MM.1S (cell line): Measurements from ENCODE around the gene RALGDS.

Source experiments
- DNase-seq: peaks from one replicate; pipeline ENCODE4 v3.0.0-alpha.2; 2015
- H2AFZ ChIP-seq: fragments of 300-600 bp; sonication (generic); 2 replicates; pipeline ENCODE4 v1.6.0; 2016; ENCODE audit warnings: antibody characterized with exemption, low read length
- H3F3A ChIP-seq: fragments of 300-600 bp; sonication (generic); 2 replicates; pipeline ENCODE4 v1.6.1; 2016; ENCODE audit warnings: mild to moderate bottlenecking, antibody characterized with exemption, low read length, moderate library complexity, mixed read lengths; ENCODE audit not compliant: insufficient read depth
- H3K27ac ChIP-seq: fragments of 300-600 bp; sonication (generic); 2 replicates; pipeline ENCODE4 v1.5.1; 2016; ENCODE audit warnings: mild to moderate bottlenecking, low read length
- H3K27me3 ChIP-seq: fragments of 300-600 bp; sonication (generic); replicated peaks from 2 replicates; pipeline ENCODE4 v1.6.0; 2016; ENCODE audit warnings: low read length; ENCODE audit not compliant: insufficient read depth
- H3K36me3 ChIP-seq: fragments of 300-600 bp; sonication (generic); replicated peaks from 2 replicates; pipeline ENCODE4 v1.6.1; 2016; ENCODE audit warnings: mild to moderate bottlenecking, low read length, mixed read lengths; ENCODE audit not compliant: insufficient read depth
- H3K4me1 ChIP-seq: fragments of 300-600 bp; sonication (generic); 2 replicates; pipeline ENCODE4 v1.6.1; 2016; ENCODE audit warnings: low read length, mixed read lengths
- H3K4me2 ChIP-seq: fragments of 300-600 bp; sonication (generic); 2 replicates; pipeline ENCODE4 v1.6.0; 2016; ENCODE audit warnings: low read depth, low read length
- H3K4me3 ChIP-seq: fragments of 300-600 bp; sonication (generic); 2 replicates; pipeline ENCODE4 v1.5.1; 2016; ENCODE audit warnings: low read length, mixed read lengths
- H3K79me2 ChIP-seq: fragments of 300-600 bp; sonication (generic); 2 replicates; pipeline ENCODE4 v1.6.1; 2016; ENCODE audit warnings: mixed run types, low read length, mixed read lengths
- H3K9ac ChIP-seq: fragments of 300-600 bp; sonication (generic); 2 replicates; pipeline ENCODE4 v1.6.1; 2016; ENCODE audit warnings: low read length, mixed read lengths
- H3K9me2 ChIP-seq: fragments of 300-600 bp; sonication (generic); replicated peaks from 2 replicates; pipeline ENCODE4 v1.6.1; 2016; ENCODE audit warnings: mild to moderate bottlenecking, low read length, mixed read lengths; ENCODE audit not compliant: insufficient read depth
- H3K9me3 ChIP-seq: fragments of 300-600 bp; sonication (generic); replicated peaks from 2 replicates; pipeline ENCODE4 v1.6.1; 2016; ENCODE audit warnings: mild to moderate bottlenecking, low read length, mixed read lengths; ENCODE audit not compliant: insufficient read depth
- H4K20me1 ChIP-seq: fragments of 300-600 bp; sonication (generic); 2 replicates; pipeline ENCODE4 v1.6.1; 2016; ENCODE audit warnings: mild to moderate bottlenecking, low read length, moderate library complexity, mixed read lengths; ENCODE audit not compliant: insufficient read depth
- CTCF ChIP-seq: fragments of 300-600 bp; sonication (generic); IDR thresholded peaks from 2 replicates; pipeline ENCODE4 v1.5.1; 2016; ENCODE audit warnings: antibody characterized with exemption, low read length, mixed read lengths
- EZH2 ChIP-seq: fragments of 300-600 bp; sonication (generic); optimal IDR thresholded peaks from 2 replicates; pipeline ENCODE3; 2017; ENCODE audit warnings: low read depth, mild to moderate bottlenecking, antibody characterized with exemption, low read length, mixed read lengths
- EZH2phosphoT487 ChIP-seq: fragments of 300-600 bp; sonication (generic); IDR thresholded peaks from 2 replicates; pipeline ENCODE4 v1.6.1; 2018; ENCODE audit warnings: antibody characterized with exemption, low read length

The RALGDS gene

GRCh38 chr9:133122605-133122934 lies 1.5 kb upstream of the RALGDS start:
- Histone ChIP-seq H4K20me1 (no peaks in the 10 kb centered on the region), H3K9ac (no peak overlapping the region), H3K36me3 (no peaks in the 10 kb centered on the region), H3K4me2 (no peak overlapping the region), H3K27me3 (no peaks in the 10 kb centered on the region), H3K4me1 (0 out of 2 replicates have a peak, but pooled peaks cover 3% of the 10 kb centered on the region), H3F3A (peaks cover 6% of the 10 kb centered on the region; the same call in 1 of the 2 replicates), H3K9me3 (no peaks in the 10 kb centered on the region), H3K27ac (no peak overlapping the region), H3K79me2 (peaks cover 11% of the 10 kb centered on the region; the same call in 1 of the 2 replicates), H3K4me3 (no peak overlapping the region), H3K9me2 (no peaks in the 10 kb centered on the region), H2AFZ (no peak overlapping the region)
- TF ChIP-seq EZH2phosphoT487 (no peak), EZH2 (no peak), CTCF (no peak)
- DNase-seq, result no peak

- Histone ChIP-seq H3K4me2 (no peak overlapping the region), H3K79me2 (peaks cover 12% of the 10 kb centered on the region; the same call in 1 of the 2 replicates), H3F3A (peaks cover 6% of the 10 kb centered on the region; the same call in 1 of the 2 replicates), H3K4me3 (no peak overlapping the region), H4K20me1 (no peaks in the 10 kb centered on the region), H3K4me1 (0 out of 2 replicates have a peak, but pooled peaks cover 3% of the 10 kb centered on the region), H3K9me2 (no peaks in the 10 kb centered on the region), H3K36me3 (no peaks in the 10 kb centered on the region), H2AFZ (no peak overlapping the region), H3K27ac (no peak overlapping the region), H3K9me3 (no peaks in the 10 kb centered on the region), H3K27me3 (no peaks in the 10 kb centered on the region), H3K9ac (no peak overlapping the region)
- no peak for DNase-seq
- TF ChIP-seq EZH2phosphoT487 (no peak), CTCF (no peak), EZH2 (no peak)
Observed at GRCh38 chr9:133121915-133122550, 993 bp upstream of the RALGDS start.

DNA sequence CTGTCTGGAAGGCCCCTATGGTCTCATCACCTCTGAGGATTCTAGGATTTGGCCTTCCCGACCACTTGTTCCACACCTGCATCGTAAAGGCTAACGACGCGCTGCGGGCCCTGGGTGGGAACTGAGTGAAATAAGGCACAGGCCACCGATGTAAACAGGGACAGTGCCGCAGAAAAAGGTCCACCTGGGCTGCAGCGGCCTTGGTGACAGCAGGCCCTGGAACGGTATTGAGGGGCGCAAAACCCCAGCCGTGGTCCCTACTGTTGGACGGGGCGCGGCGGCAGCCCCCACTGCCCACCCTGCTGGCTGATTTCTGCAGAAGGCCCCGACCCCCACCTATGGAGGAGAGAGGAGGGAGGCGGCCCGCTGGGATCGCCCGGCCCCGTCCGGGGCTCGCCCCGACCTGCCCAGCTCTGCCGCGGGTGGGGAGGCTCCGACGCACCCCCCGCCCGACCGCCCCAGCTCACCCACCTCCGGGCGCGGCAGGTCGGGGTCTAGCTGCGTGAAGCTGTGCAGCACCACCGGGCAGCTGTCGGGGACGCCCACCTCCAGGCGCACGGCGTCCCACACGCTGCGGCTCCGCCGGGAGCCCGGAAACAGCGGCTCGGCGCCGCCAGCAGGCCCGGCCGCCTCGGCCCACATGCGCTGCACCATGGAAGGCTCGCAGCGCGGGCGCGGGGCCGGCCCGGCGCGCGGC lies 391 bp downstream of the RALGDS start:
- TF ChIP-seq CTCF, result no peak
- no peak for TF ChIP-seq EZH2phosphoT487
- no peak for TF ChIP-seq EZH2
- Histone ChIP-seq H3K79me2 (peaks cover 17% of the 10 kb centered on the region; the same call in 1 of the 2 replicates), H3K9me2 (no peaks in the 10 kb centered on the region), H2AFZ (0 out of 2 replicates have a peak overlapping the region, but pooled peaks have one; percentile 35), H3K4me2 (peak overlapping the region; percentile 98), H3K4me3 (peak overlapping the region; percentile 65), H3K9me3 (no peaks in the 10 kb centered on the region), H3K36me3 (no peaks in the 10 kb centered on the region), H4K20me1 (no peaks in the 10 kb centered on the region), H3F3A (peaks cover 6% of the 10 kb centered on the region; the same call in 1 of the 2 replicates), H3K9ac (peak overlapping the region; percentile 83), H3K4me1 (0 out of 2 replicates have a peak, but pooled peaks cover 3% of the 10 kb centered on the region), H3K27me3 (no peaks in the 10 kb centered on the region), H3K27ac (no peak overlapping the region)
- DNase-seq, result no peak
